Loucy (cell line): Measurements from ENCODE around the gene SV2B.

Experiments
- CTCF ChIP-seq: fragments of 200-600 bp; sonication (generic); conservative IDR thresholded peaks from 2 replicates; pipeline ENCODE4 v1.5.1; 2014; ENCODE audit warnings: mild to moderate bottlenecking, antibody characterized with exemption, low read length
- EZH2phosphoT487 ChIP-seq: fragments of 200-600 bp; IDR thresholded peaks from 2 replicates; pipeline ENCODE4 v1.6.1; 2018; ENCODE audit warnings: antibody characterized with exemption, mild to moderate bottlenecking, moderate library complexity, borderline replicate concordance

GRCh38 chr15:91122296-91122695 is 22.2 kb downstream of the SV2B start:
- TF ChIP-seq CTCF (no peak), EZH2phosphoT487 (no peak)
